Measurements from ENCODE around the gene CDC7.

DNA sequence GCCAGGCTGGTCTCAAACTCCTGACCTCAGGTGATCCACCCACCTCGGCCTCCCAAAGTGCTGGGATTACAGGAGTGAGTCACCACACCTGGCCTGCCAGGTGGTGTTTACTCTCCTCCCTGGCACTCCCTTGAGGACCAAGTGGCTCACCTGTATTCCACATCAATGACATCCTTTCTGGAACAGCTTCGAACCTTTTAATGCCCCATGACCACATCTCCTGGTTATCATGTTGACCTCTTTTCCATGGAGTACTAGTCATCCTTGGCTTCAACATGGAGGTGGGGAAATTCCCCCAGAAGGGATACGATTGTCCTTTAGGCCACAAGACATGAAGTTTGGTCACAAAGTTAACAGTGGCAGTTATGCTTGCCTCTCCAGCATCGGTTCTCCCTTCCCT is 66.9 kb downstream of the CDC7 start:
- no peak for TF ChIP-seq EZH2 (IDR thresholded peaks at IDR 0.05; ENCODE audit: borderline replicate concordance, insufficient read depth, low read depth, low read length, poor library complexity, severe bottlenecking)
- TF ChIP-seq, protein P1, sequence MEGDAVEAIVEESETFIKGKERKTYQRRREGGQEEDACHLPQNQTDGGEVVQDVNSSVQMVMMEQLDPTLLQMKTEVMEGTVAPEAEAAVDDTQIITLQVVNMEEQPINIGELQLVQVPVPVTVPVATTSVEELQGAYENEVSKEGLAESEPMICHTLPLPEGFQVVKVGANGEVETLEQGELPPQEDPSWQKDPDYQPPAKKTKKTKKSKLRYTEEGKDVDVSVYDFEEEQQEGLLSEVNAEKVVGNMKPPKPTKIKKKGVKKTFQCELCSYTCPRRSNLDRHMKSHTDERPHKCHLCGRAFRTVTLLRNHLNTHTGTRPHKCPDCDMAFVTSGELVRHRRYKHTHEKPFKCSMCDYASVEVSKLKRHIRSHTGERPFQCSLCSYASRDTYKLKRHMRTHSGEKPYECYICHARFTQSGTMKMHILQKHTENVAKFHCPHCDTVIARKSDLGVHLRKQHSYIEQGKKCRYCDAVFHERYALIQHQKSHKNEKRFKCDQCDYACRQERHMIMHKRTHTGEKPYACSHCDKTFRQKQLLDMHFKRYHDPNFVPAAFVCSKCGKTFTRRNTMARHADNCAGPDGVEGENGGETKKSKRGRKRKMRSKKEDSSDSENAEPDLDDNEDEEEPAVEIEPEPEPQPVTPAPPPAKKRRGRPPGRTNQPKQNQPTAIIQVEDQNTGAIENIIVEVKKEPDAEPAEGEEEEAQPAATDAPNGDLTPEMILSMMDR (IDR thresholded peaks at IDR 0.05) = no peak

All from B cell (primary cell).